Measurements from ENCODE around the gene CRY2. TPM values are rescaled to one million over a fixed set of nuclear protein-coding genes. Genes with fewer than 3 reads are reported as not detected.

Gene CRY2
- total and polyA plus RNA-seq, 2 of the 13 experiments (the other 11 are each of a cell fraction or from before 2014, with no cell fraction given), result 10.1 to 12.2 TPM

DNA sequence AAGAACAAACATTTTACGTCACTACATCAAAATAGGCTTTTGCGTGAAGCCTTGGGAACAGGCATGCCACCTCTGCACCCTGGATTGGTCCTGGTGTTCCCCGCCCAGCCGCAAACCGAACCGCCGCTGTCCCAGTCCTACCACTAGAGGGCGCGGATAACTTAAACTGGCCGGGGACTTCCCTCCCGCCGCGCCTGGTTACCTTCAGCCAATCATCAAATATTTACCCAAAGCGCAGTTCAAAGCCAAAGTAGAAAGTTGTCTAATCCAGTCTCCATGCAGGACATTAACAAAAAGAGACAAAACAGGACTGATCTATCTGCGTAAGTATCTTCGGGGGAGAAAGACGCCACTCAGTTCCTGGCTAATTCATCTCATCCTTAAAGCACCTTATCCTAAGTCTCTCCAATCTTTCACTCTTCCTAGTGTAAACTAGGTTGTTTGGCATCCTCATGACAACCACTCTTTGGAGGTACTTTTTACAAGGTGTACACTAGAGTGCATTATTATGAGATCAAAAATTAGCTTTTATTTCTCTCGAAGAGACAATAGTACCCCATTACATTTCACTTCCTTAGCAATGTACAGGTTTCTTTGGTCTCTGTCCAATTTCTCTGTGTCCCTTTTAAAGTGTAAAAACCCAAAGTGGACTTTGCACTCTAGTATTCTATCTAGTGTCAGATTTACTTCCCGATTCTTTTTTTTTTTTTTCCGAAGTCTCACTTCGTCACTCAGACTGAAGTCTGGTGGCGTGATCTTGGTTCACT lies 3.9 kb upstream of the CRY2 start (continued):
- peak; percentile 65; the same call in 1 of the 2 replicates for TF ChIP-seq SKIL (CRISPR knock-in tag; IDR thresholded peaks at IDR 0.05; ENCODE audit: borderline replicate concordance)
- no peak for TF ChIP-seq IRX3 (CRISPR knock-in tag; IDR thresholded peaks at IDR 0.05; ENCODE audit: borderline replicate concordance, low read depth)
- peak; percentile 76 for TF ChIP-seq HNF1B (CRISPR knock-in tag; IDR thresholded peaks at IDR 0.05)
- no peak for TF ChIP-seq ZNF672 (CRISPR knock-in tag; IDR thresholded peaks at IDR 0.05)
- TF ChIP-seq EZH2 (conservative IDR thresholded peaks at IDR 0.05; ENCODE audit: low read depth, low read length), result no peak
- TF ChIP-seq TARDBP (CRISPR knock-in tag; IDR thresholded peaks at IDR 0.05), result peak; percentile 39; the same call in 1 of the 2 replicates
- TF ChIP-seq, protein P1, sequence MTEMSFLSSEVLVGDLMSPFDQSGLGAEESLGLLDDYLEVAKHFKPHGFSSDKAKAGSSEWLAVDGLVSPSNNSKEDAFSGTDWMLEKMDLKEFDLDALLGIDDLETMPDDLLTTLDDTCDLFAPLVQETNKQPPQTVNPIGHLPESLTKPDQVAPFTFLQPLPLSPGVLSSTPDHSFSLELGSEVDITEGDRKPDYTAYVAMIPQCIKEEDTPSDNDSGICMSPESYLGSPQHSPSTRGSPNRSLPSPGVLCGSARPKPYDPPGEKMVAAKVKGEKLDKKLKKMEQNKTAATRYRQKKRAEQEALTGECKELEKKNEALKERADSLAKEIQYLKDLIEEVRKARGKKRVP (CRISPR knock-in tag; IDR thresholded peaks at IDR 0.05), result peak in 1 of 2 experiments; percentile 42; a peak in 1 of 4 replicates
- peak; percentile 58; the same call in 1 of the 2 replicates for TF ChIP-seq RFXAP (CRISPR knock-in tag; IDR thresholded peaks at IDR 0.05; ENCODE audit: borderline replicate concordance)
- peak; percentile 45 for TF ChIP-seq SMC3 (IDR thresholded peaks at IDR 0.05; ENCODE audit: low read length)
- no peak for TF ChIP-seq ZNF281 (CRISPR knock-in tag; IDR thresholded peaks at IDR 0.05; ENCODE audit: borderline replicate concordance)
- TF ChIP-seq, protein P2, sequence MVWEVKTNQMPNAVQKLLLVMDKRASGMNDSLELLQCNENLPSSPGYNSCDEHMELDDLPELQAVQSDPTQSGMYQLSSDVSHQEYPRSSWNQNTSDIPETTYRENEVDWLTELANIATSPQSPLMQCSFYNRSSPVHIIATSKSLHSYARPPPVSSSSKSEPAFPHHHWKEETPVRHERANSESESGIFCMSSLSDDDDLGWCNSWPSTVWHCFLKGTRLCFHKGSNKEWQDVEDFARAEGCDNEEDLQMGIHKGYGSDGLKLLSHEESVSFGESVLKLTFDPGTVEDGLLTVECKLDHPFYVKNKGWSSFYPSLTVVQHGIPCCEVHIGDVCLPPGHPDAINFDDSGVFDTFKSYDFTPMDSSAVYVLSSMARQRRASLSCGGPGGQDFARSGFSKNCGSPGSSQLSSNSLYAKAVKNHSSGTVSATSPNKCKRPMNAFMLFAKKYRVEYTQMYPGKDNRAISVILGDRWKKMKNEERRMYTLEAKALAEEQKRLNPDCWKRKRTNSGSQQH (CRISPR knock-in tag; IDR thresholded peaks at IDR 0.05; ENCODE audit: low read depth), result no peak
- no peak for TF ChIP-seq SYNCRIP (IDR thresholded peaks at IDR 0.05; ENCODE audit: insufficient read depth, low read depth, low read length)
- peak; percentile 31 for TF ChIP-seq YY1 (IDR thresholded peaks at IDR 0.05; ENCODE audit: insufficient read depth, insufficient replicate concordance, low read depth, low read length)
- peak; percentile 83 for TF ChIP-seq ZNF598 (CRISPR knock-in tag; IDR thresholded peaks at IDR 0.05; ENCODE audit: borderline replicate concordance)
- TF ChIP-seq ZKSCAN1 (IDR thresholded peaks at IDR 0.05; ENCODE audit: low read length), result no peak
- TF ChIP-seq ZBTB34 (CRISPR knock-in tag; IDR thresholded peaks at IDR 0.05), result 0 out of 2 replicates have a peak, but pooled peaks have one; percentile 67

All from HepG2 (cell line).